Measurements from ENCODE around the gene CCDC134. TPM values are rescaled to one million over a fixed set of nuclear protein-coding genes. Genes with fewer than 3 reads are reported as not detected.

CCDC134 gene
- total RNA-seq, 1 experiment from 2014 or later, result 20.1 TPM

GRCh38 chr22:41857860-41858199 lies 57.4 kb downstream of the CCDC134 start:
- no peaks in the 10 kb centered on the region for H3K9me3 Mint-ChIP-seq (ENCODE audit: low read depth, unreplicated experiment)
- no peak overlapping the region for H3K27ac Mint-ChIP-seq (ENCODE audit: unreplicated experiment)
- H3K4me3 Mint-ChIP-seq (ENCODE audit: low read depth, unreplicated experiment), result no peak overlapping the region
- no peaks in the 10 kb centered on the region for H3K27me3 Mint-ChIP-seq (ENCODE audit: unreplicated experiment)
- intact Hi-C loops (cut with micrococcal nuclease; ENCODE audit: unreplicated experiment), result loop anchor here (1.0 kb wide), 1 partner anchor 36 kb away; no protein-coding TSS in a partner anchor
- peaks cover 31% of the 10 kb centered on the region for H3K4me1 Mint-ChIP-seq (ENCODE audit: low read depth, unreplicated experiment)
- no peak for DNase-seq
- H3K36me3 Mint-ChIP-seq (ENCODE audit: insufficient read depth, unreplicated experiment), result peaks cover 41% of the 10 kb centered on the region
- no TSS peak for BruUV-seq (replicated peaks)
- TF ChIP-seq CTCF (IDR thresholded peaks at IDR 0.05; ENCODE audit: unreplicated experiment), result no peak
- CTCF ChIA-PET, result interaction anchor here (1.4 to 3.1 kb wide), 6 partner anchors 13 to 160 kb away, joined by 3 to 15 read pairs (median 6); partner anchors contain the start of gene SREBF2

- CTCF ChIA-PET, result interaction anchor here (0.8 kb wide), 1 partner anchor 64 kb away, joined by 3 read pairs; no protein-coding TSS in a partner anchor
- Mint-ChIP-seq H3K27ac (ENCODE audit: unreplicated experiment) (no peak overlapping the region), H3K36me3 (ENCODE audit: insufficient read depth, unreplicated experiment) (peaks cover 36% of the 10 kb centered on the region), H3K9me3 (ENCODE audit: low read depth, unreplicated experiment) (no peaks in the 10 kb centered on the region), H3K27me3 (ENCODE audit: unreplicated experiment) (no peaks in the 10 kb centered on the region), H3K4me1 (ENCODE audit: low read depth, unreplicated experiment) (peaks cover 18% of the 10 kb centered on the region), H3K4me3 (ENCODE audit: low read depth, unreplicated experiment) (no peak overlapping the region)
- intact Hi-C loops (cut with micrococcal nuclease; ENCODE audit: unreplicated experiment), result no loop called here
- no peak for TF ChIP-seq CTCF (IDR thresholded peaks at IDR 0.05; ENCODE audit: unreplicated experiment)
- no TSS peak for BruUV-seq (replicated peaks)
- no peak for DNase-seq
These were observed 61.7 kb downstream of the CCDC134 start for GRCh38 chr22:41862160-41862529.

DNA sequence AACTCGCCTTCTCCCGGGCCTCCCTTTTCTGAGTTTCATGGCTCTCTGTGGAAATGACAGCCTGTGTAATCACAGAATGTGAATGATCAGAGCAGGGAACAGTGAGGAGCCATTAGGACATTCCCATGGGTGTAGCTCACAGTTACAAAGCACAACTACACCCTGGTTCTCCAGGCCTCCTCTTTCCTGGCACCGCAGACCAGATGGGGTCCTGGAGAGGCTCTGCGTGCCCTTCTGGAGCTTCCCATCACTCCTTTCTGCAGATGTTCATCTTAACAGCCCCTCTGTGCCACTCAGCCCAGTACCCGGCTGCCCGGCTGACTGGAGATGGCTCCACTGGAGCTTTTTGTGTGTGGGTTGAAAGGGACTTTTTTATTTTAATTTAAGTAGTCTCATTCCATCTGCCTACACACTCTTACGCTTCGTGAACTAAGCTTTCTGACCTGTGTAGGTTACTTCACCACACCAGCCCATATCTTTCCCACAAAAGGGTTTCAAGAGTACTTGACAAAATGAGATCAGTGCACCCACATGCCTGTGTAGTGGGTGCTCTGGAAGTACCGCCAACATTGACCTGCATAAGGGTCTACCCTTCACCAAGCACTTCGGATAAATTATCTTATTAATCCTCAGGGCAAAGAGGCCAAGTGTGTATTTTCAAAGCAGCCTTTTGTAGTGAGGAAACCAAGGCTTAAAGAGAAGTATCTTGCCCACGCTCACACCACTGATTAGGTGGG lies 62.2 kb downstream of the CCDC134 start:
- DNase-seq, result no peak
- TF ChIP-seq CTCF (IDR thresholded peaks at IDR 0.05; ENCODE audit: unreplicated experiment), result no peak
- no peak overlapping the region for H3K4me3 Mint-ChIP-seq (ENCODE audit: low read depth, unreplicated experiment)
- no peaks in the 10 kb centered on the region for H3K9me3 Mint-ChIP-seq (ENCODE audit: low read depth, unreplicated experiment)
- H3K4me1 Mint-ChIP-seq (ENCODE audit: low read depth, unreplicated experiment), result peaks cover 13% of the 10 kb centered on the region
- H3K27me3 Mint-ChIP-seq (ENCODE audit: unreplicated experiment), result no peaks in the 10 kb centered on the region
- intact Hi-C loops (cut with micrococcal nuclease; ENCODE audit: unreplicated experiment), result no loop called here
- CTCF ChIA-PET, result interaction anchor here (0.6 to 0.8 kb wide), 2 partner anchors 9 to 63 kb away, joined by 3 to 4 read pairs; no protein-coding TSS in a partner anchor
- H3K27ac Mint-ChIP-seq (ENCODE audit: unreplicated experiment), result no peak overlapping the region
- H3K36me3 Mint-ChIP-seq (ENCODE audit: insufficient read depth, unreplicated experiment), result peaks cover 36% of the 10 kb centered on the region
- BruUV-seq (replicated peaks), result no TSS peak

GRCh38 chr22:41863472-41863871 lies 63.0 kb downstream of the CCDC134 start:
- H3K27me3 Mint-ChIP-seq (ENCODE audit: unreplicated experiment), result no peaks in the 10 kb centered on the region
- DNase-seq, result no peak
- CTCF ChIA-PET, result interaction anchor here (0.6 kb wide), 1 partner anchor 8 kb away, joined by 4 read pairs; no protein-coding TSS in a partner anchor
- H3K4me3 Mint-ChIP-seq (ENCODE audit: low read depth, unreplicated experiment), result no peak overlapping the region
- BruUV-seq (replicated peaks), result no TSS peak
- H3K4me1 Mint-ChIP-seq (ENCODE audit: low read depth, unreplicated experiment), result peaks cover 5% of the 10 kb centered on the region
- intact Hi-C loops (cut with micrococcal nuclease; ENCODE audit: unreplicated experiment), result no loop called here
- H3K9me3 Mint-ChIP-seq (ENCODE audit: low read depth, unreplicated experiment), result no peaks in the 10 kb centered on the region
- peaks cover 39% of the 10 kb centered on the region for H3K36me3 Mint-ChIP-seq (ENCODE audit: insufficient read depth, unreplicated experiment)
- no peak for TF ChIP-seq CTCF (IDR thresholded peaks at IDR 0.05; ENCODE audit: unreplicated experiment)
- H3K27ac Mint-ChIP-seq (ENCODE audit: unreplicated experiment), result no peak overlapping the region
